Thoracic aorta (tissue), 2 donors: Measurements from ENCODE around the gene NPHP4. TPM values are rescaled to one million over a fixed set of nuclear protein-coding genes. Genes with fewer than 3 reads are reported as not detected.

Experiments
- ATAC-seq: fragments of 150-250 bp; one replicate; pipeline ENCODE4 v1.8.0; 2017; ENCODE audit warnings: low read depth; ENCODE audit not compliant: insufficient number of reproducible peaks, low FRiP score
- DNase-seq: peaks from one replicate; pipeline ENCODE4 v3.0.0-alpha.2; 2020; ENCODE audit warnings: low spot score
- H3K27ac ChIP-seq, 2 donors: fragments of 200-600 bp; sonication (generic); 1 replicate in 1 of 2; 2 replicates in 1 of 2; pipeline ENCODE4 v1.5.1; 2016; ENCODE audit warnings: mild to moderate bottlenecking in 2 of 2, moderate library complexity in 2 of 2
- H3K27me3 ChIP-seq: fragments of 200-600 bp; sonication (generic); replicated peaks from 2 replicates; pipeline ENCODE4 v1.6.0; 2016; ENCODE audit warnings: mild to moderate bottlenecking; ENCODE audit not compliant: insufficient read depth
- H3K36me3 ChIP-seq: fragments of 200-600 bp; sonication (generic); one replicate; pipeline ENCODE4 v1.5.1; 2016
- H3K4me1 ChIP-seq, 2 donors: fragments of 200-600 bp; sonication (generic); 1 replicate in 1 of 2; 2 replicates in 1 of 2; pipeline versions ENCODE4 v1.5.1 to v1.6.0; 2016; ENCODE audit warnings: low read depth in 2 of 2, mild to moderate bottlenecking in 1 of 2; ENCODE audit not compliant: control insufficient read depth in 1 of 2
- H3K4me3 ChIP-seq: fragments of 200-600 bp; sonication (generic); 2 replicates; pipeline ENCODE4 v1.5.1; 2016; ENCODE audit warnings: mild to moderate bottlenecking
- H3K9me3 ChIP-seq: fragments of 200-600 bp; sonication (generic); 2 replicates; pipeline ENCODE4 v1.5.1; 2016
- CTCF ChIP-seq: fragments of 200-600 bp; sonication (generic); IDR thresholded peaks from one replicate; pipeline ENCODE4 v1.5.1; 2019; ENCODE audit warnings: antibody characterized with exemption
- total RNA-seq, 2 donors: library from RNA; depleted of rRNA; stranded (reverse); fragments of >200 nt; gene quantifications; one replicate each; pipeline versions ENCODE4 v1.1.0 to v1.2.3, GENCODE V29; 2016

Gene NPHP4
- total RNA-seq, 2 donors from 2014 or later = 11.4 to 15.1 TPM

- H3K4me1 ChIP-seq = no peaks in the 10 kb centered on the region
- TF ChIP-seq CTCF = no peak
- H3K27ac ChIP-seq = no peak overlapping the region
- no peak for ATAC-seq
- H3K27me3 ChIP-seq = no peaks in the 10 kb centered on the region
- no peak overlapping the region for H3K4me3 ChIP-seq
- H3K36me3 ChIP-seq = no peaks in the 10 kb centered on the region
- DNase-seq = no peak
- H3K9me3 ChIP-seq = no peaks in the 10 kb centered on the region
Observed at GRCh38 chr1:6006882-6007281, 14.7 kb upstream of the NPHP4 start.

DNA sequence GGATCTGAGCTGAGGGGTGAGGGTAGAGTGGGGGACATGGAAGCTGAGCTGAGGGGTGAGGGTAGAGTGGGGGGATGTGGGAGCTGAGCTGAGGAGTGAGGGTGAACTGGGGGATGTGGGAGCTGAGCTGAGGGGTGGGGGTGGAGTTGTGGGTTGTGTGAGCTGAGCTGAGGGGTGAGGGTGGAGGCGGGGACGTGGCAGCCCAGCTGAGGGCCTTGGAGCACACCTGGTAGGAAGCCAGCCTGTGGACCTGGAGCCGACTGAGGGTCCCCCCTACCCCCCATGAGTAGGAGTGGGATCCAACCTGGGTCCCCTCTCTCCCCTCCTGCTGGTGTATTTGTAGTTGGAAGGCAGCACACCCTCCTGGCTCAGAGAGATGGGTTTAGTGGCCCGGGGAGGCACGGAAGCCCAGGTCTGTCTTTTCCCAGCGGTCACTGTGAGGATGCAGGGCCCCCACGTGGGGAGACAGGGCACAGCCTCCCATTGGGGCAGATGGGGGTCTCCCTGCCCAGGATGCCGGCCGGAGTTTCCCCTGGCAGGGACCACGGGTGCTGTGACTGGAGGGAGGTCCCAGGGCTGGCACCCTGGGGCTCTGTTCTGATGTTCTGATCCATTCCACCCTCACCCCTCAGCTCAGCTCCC lies 13.2 kb upstream of the NPHP4 start:
- Histone ChIP-seq H3K4me1 (no peaks in the 10 kb centered on the region), H3K36me3 (no peaks in the 10 kb centered on the region), H3K27me3 (no peaks in the 10 kb centered on the region), H3K4me3 (no peak overlapping the region), H3K9me3 (no peaks in the 10 kb centered on the region), H3K27ac (no peak overlapping the region)
- DNase-seq (no peak), ATAC-seq (no peak)
- no peak for TF ChIP-seq CTCF

GRCh38 chr1:6004412-6005123 lies 12.3 kb upstream of the NPHP4 start:
- ATAC-seq (no peak), DNase-seq (no peak)
- Histone ChIP-seq H3K9me3 (no peaks in the 10 kb centered on the region), H3K27me3 (no peaks in the 10 kb centered on the region), H3K4me3 (no peak overlapping the region), H3K4me1 (no peaks in the 10 kb centered on the region), H3K27ac (no peak overlapping the region), H3K36me3 (no peaks in the 10 kb centered on the region)
- no peak for TF ChIP-seq CTCF

DNA sequence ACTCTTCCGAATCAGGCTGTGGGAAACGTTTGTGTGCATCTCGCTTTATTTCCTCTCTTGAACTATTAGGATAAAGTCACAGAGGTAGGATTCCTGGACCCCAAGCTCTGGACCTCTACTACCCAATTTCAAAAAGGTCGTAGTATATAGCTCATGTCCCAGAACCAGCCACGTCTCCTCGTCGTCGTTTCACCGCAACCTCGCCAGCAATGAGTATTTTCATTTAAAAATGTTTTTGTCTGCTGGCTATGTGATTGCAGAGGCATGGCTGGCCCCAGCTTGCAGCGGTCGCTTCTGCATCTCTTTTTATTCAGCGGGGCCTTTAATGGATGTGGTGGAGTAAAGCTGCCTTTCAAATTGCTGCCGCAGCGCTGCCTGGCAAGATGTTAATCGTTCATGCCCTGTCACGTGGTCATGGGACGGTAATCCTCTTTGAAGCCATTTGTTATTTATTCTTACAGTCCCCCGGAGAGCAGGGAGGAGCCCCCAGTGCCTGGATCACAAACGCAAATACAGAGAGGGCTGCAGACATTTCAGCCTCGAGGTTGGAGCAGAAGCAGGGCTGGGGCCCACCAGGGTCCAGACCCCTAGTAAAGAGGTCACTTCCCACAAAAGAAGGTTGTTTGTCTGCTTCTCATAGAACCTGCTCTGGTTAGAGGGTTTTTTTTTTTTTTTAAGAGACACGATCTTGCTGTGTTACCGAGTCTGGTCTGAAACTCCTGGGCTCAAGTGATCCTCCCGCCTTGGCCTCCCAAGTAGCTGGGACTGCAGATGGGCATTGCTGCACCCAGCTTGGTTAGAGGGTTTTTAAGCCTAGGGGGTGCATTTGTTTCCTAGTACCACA lies 11.6 kb upstream of the NPHP4 start:
- no peak for DNase-seq
- no peak overlapping the region for H3K4me3 ChIP-seq
- no peaks in the 10 kb centered on the region for H3K9me3 ChIP-seq
- TF ChIP-seq CTCF = no peak
- H3K36me3 ChIP-seq = no peaks in the 10 kb centered on the region
- H3K4me1 ChIP-seq = no peaks in the 10 kb centered on the region
- no peak for ATAC-seq
- no peak overlapping the region for H3K27ac ChIP-seq
- H3K27me3 ChIP-seq = no peaks in the 10 kb centered on the region
